Fibroblast of the aortic adventitia (primary cell): Measurements from ENCODE around the gene MID2. TPM values are rescaled to one million over a fixed set of nuclear protein-coding genes. Genes with fewer than 3 reads are reported as not detected.
"Not testable (repeated sequence)": the region's sequence is repeated elsewhere in the genome, so short reads cannot be mapped to it uniquely, and the experiment has no call there.

Experiments
- DNase-seq: peaks from one replicate; pipeline ENCODE4 v3.0.0-alpha.2; 2010; ENCODE audit warnings: low read depth
- H3K4me3 ChIP-seq: 2 replicates; pipeline ENCODE4 v1.5.1; 2011; ENCODE audit warnings: low read depth, mild to moderate bottlenecking, control low read depth, low read length, moderate library complexity
- small RNA-seq: library from RNA; depleted of rRNA; stranded (forward); fragments of <200 nt; gene quantifications from one replicate; pipeline ENCODE3, GENCODE V24; 2012
- total RNA-seq: library from RNA; depleted of rRNA; stranded (reverse); fragments of >200 nt; gene quantifications from 2 replicates; pipeline ENCODE4 v1.2.3, GENCODE V29; 2012; ENCODE audit warnings: low replicate concordance
- TF ChIP-seq, protein P1 (sequence below): IDR thresholded peaks from 2 replicates; pipeline ENCODE4 v1.5.1; 2011; ENCODE audit warnings: mild to moderate bottlenecking, low read length, control low read depth, inconsistent platforms; ENCODE audit not compliant: insufficient read depth

MID2 gene
- total RNA-seq, 1 donor = 5.1 TPM

DNA sequence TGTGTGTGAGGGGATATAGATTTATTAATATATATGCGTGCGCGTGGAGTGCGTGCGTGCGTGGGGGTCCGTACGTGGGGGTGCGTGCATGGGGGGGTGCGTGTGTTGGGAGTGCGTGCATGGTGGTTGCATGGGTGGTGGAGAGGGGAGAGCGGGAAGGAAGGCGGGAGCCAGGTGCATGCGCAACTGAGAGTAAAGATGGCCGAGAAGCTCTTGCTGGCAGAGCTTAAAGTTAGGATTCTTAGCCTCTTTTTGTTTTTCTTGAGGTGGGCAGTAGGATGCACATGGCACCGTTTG is 110.7 kb downstream of the MID2 start:
- TF ChIP-seq, protein P1, sequence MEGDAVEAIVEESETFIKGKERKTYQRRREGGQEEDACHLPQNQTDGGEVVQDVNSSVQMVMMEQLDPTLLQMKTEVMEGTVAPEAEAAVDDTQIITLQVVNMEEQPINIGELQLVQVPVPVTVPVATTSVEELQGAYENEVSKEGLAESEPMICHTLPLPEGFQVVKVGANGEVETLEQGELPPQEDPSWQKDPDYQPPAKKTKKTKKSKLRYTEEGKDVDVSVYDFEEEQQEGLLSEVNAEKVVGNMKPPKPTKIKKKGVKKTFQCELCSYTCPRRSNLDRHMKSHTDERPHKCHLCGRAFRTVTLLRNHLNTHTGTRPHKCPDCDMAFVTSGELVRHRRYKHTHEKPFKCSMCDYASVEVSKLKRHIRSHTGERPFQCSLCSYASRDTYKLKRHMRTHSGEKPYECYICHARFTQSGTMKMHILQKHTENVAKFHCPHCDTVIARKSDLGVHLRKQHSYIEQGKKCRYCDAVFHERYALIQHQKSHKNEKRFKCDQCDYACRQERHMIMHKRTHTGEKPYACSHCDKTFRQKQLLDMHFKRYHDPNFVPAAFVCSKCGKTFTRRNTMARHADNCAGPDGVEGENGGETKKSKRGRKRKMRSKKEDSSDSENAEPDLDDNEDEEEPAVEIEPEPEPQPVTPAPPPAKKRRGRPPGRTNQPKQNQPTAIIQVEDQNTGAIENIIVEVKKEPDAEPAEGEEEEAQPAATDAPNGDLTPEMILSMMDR = no peak
- no peak for DNase-seq
- no peak overlapping the region for H3K4me3 ChIP-seq

DNA sequence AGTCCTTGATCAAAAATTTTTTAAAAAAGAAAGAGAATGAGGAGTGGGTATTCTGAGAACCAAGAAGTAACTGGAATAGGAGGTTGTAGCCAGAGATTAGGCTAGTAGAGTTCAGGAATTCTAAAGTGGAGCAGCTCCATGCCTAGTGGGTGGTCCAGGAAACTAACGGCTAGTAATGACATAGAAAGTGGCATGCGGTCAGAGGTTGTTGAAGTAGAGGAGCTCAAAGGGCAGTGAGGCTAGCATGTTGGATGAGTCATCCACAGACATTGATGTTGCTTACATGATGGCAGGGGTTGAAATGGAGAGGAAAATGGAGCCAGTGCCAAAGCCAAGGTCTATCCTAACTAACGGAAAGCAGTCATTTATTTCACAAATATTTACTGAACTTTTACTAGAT is 114.4 kb downstream of the MID2 start:
- DNase-seq = no peak

DNA sequence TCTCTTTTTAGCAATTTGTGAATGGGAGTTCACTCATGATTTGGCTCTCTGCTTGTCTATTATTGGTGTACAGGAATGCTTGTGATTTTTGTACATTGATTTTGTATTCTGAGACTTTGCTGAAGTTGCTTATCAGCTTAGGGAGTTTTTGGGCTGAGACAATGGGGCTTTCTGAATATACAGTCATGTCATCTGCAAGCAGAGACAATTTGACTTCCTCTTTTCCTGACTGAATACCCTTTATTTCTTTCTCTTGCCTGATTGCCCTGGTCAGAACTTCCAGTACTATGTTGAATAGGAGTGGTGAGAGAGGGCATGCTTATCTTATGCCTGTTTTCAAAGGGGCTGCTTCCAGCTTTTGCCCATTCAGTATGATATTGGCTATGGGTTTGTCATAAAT is 129.7 kb downstream of the MID2 start:
- DNase-seq, H3K4me3 ChIP-seq: not testable (repeated sequence)

More for the DNA sequence above, 114.4 kb downstream of the MID2 start:
- H3K4me3 ChIP-seq = no peak overlapping the region
- TF ChIP-seq, protein P1 = no peak

DNA sequence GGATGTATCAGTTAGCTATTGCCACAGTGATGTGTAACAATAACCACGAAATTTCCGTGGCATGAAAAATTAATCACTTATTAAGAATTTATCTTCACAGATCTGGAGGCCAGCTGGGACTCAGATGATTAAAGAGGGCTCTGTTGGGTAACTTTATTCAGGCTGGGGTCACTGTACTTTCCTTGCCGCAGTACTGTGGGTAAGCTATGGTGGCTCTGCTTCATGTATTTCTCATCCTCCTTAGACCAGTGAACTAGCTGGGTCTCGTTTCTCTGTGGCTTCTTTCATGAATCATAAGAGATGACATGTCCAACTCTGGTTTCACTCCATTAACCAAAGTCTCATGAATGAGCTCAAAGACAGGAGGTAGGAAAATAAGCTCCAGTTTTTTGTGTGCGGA is 143.0 kb downstream of the MID2 start:
- no peak for DNase-seq
- H3K4me3 ChIP-seq = no peak overlapping the region
- TF ChIP-seq, protein P1 = no peak

DNA sequence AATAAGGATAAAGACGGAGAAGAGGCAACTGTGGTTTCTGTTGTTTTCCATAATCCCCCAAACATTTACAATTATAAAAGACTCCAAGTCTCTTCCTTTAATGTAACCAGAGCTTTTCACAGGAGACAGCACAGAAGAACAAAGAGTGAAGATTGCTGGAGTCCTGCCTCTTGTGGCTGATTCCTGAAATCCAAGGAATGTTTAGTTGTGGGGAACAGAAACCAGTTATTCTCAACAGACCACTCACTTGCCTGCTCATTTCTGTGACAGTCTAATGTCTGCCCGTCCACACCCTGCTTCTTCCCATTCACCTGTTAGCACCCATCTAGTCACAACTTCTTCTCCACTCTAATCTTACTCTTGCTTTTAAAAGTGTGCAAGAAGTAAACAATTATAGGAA is 144.4 kb downstream of the MID2 start:
- no peak overlapping the region for H3K4me3 ChIP-seq
- DNase-seq = no peak
- TF ChIP-seq, protein P1 = no peak

DNA sequence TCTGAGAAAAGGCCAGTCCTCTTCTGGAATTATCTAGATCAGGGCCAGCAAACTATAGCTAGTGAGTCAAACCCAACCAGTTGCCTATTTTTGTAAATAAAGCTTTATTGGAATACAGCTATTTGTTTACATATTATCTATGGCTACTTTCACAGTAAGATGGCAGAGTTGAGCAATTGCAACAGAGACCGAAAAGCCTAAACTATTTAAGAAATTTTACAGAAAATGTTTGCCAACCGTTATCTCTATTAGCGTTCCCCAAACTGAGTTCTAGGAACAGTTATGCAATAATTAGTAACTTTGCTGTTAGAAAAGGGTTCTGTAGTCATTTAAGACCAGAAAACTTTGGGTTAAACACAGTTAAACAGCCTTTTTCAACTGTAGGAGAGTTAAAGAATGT is 146.0 kb downstream of the MID2 start:
- TF ChIP-seq, protein P1 = no peak
- peak; percentile 4 for DNase-seq
- no peak overlapping the region for H3K4me3 ChIP-seq

Small RNA genes within 50 kb of the gene (small RNA-seq; reads per million reads assigned to genes)
- not detected for gene RF00019

Other genes with a start within 250 kb of the MID2 start
- 37.9 and 60.9 TPM in 2 replicates for gene PRPS1, start 197.4 kb upstream of the MID2 start, total RNA-seq
- gene TSC22D3, start 50.1 kb upstream of the MID2 start, total RNA-seq = 13.3 and 45.9 TPM in 2 replicates
- gene NCBP2L, start 48.1 kb upstream of the MID2 start, total RNA-seq = not detected in 2 replicates
- gene TEX13B, start 156.5 kb downstream of the MID2 start, total RNA-seq = not detected in 2 replicates
- 0.09 TPM in 1 of 2 replicates, not detected in the other for gene VSIG1, start 219.2 kb downstream of the MID2 start, total RNA-seq